Nephron (organoid): ENCODE data around the gene ID3.

Experiments
- H3K27ac Mint-ChIP-seq, 3 experiments: 2 replicates each; pipeline ENCODE4 v1.8.0; 2020; ENCODE audit warnings: mixed read lengths in 3 of 3, mild to moderate bottlenecking in 2 of 3, moderate library complexity in 1 of 3
- H3K27me3 Mint-ChIP-seq: 2 replicates; pipeline ENCODE4 v1.8.0; 2021; ENCODE audit warnings: low read depth, mild to moderate bottlenecking, moderate library complexity, mixed read lengths
- H3K36me3 Mint-ChIP-seq: 2 replicates; pipeline ENCODE4 v1.8.0; 2020; ENCODE audit warnings: low read depth, mixed read lengths
- H3K4me1 Mint-ChIP-seq: 2 replicates; pipeline ENCODE4 v1.8.0; 2020; ENCODE audit warnings: mixed read lengths
- H3K4me3 Mint-ChIP-seq, 3 experiments: 2 replicates each; pipeline ENCODE4 v1.8.0; 2020; ENCODE audit warnings: mild to moderate bottlenecking in 3 of 3, mixed read lengths in 3 of 3, moderate library complexity in 2 of 3
- H3K9me3 Mint-ChIP-seq: 2 replicates; pipeline ENCODE4 v1.8.0; 2020; ENCODE audit warnings: mixed read lengths
- CTCF ChIP-seq, 3 experiments: fragments of 200-600 bp; sonication (generic); IDR thresholded peaks; one replicate each; pipeline ENCODE4 v1.5.0; 2021; ENCODE audit warnings: antibody characterized with exemption in 3 of 3; ENCODE audit not compliant: unreplicated experiment in 3 of 3

The ID3 gene

DNA sequence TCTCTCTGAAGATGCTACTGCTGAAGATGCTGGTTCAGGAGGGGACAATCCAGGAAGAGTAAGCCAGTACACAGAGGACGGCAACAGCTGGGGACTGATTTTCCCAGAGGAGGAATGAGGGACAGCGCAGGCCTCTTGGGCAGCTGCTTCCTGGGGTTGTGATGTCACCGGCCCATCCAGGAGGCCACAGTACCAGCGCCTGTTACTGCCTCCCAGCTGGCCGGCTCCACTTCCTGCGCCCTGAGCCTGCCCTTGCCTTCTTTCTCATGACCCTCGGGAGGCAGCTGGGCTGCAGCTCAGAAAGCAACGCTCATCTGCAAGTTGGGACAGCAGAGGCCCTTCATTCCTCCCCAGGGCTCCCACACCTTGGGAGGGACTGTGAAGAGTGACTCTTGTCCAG, 21.9 kb upstream of the ID3 start:
- Mint-ChIP-seq H3K27ac (peak overlapping the region; percentile 69 to 95 (median 87)), H3K4me1 (peaks cover 40% of the 10 kb centered on the region), H3K4me3 (peak overlapping the region in 2 of 3 experiments; percentile 63 to 68), H3K9me3 (no peaks in the 10 kb centered on the region), H3K36me3 (no peaks in the 10 kb centered on the region), H3K27me3 (peaks cover 7% of the 10 kb centered on the region)
- TF ChIP-seq CTCF (IDR thresholded peaks at IDR 0.05; ENCODE audit: unreplicated experiment in 3 of 3): no peak

DNA sequence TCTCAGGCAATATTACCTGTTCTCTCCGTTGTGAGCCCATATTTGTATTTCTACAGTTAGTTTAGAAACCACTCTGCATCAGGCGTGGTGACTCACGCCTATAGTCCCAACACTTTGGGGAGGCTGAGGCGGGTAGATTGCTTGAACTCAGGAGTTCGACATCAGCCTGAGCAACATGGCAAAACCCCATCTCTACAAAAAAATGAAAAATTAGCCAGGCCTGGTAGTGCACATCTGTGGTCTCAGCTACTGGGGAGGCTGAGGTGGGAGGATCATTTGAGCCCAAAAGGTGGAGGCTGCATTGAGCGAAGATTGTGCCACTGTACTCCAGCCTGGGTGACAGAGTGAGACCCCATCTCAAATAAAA, 19.7 kb upstream of the ID3 start:
- Mint-ChIP-seq H3K36me3 (no peaks in the 10 kb centered on the region), H3K27me3 (peaks cover 7% of the 10 kb centered on the region), H3K4me1 (peaks cover 52% of the 10 kb centered on the region), H3K4me3 (no peak overlapping the region), H3K27ac (peak overlapping the region; percentile 62 to 98 (median 70)), H3K9me3 (no peaks in the 10 kb centered on the region)
- no peak for TF ChIP-seq CTCF (IDR thresholded peaks at IDR 0.05; ENCODE audit: unreplicated experiment in 3 of 3)

DNA sequence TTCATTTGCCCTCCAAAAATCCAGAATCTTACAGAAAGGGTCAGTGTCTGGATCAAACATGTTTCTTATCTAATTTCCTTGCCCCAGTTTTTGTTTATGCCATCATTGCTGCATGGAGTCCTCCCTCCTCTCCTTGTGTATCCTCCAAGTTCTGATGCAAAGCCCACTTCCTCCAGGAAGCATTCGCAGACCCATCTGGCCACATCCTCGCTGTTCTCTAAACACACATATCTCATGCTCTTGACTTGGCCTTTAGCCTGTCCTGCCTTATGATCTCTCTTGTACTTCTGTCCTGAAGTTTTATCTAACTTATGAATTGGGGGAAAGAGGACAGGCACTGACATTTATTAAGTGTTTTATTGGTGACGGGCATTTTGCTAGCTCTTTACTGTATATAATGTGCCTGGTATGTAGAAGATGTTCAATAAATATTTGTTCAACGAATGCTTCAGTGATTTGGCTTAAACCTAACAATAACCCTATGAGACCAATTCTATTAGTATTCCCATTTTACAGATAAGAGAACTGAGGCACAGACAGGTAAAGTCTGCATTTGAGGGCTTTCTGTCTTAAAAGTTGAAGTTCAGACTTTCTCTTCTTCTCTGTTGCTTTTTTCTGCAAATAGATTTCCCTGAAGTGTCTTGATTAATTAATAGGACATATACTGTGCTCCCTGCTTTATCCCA, 19.2 kb upstream of the ID3 start:
- Mint-ChIP-seq H3K27me3 (peaks cover 7% of the 10 kb centered on the region), H3K4me3 (no peak overlapping the region), H3K27ac (peak overlapping the region; percentile 62 to 98 (median 70)), H3K4me1 (peaks cover 52% of the 10 kb centered on the region), H3K36me3 (no peaks in the 10 kb centered on the region), H3K9me3 (no peaks in the 10 kb centered on the region)
- no peak for TF ChIP-seq CTCF (IDR thresholded peaks at IDR 0.05; ENCODE audit: unreplicated experiment in 3 of 3)

DNA sequence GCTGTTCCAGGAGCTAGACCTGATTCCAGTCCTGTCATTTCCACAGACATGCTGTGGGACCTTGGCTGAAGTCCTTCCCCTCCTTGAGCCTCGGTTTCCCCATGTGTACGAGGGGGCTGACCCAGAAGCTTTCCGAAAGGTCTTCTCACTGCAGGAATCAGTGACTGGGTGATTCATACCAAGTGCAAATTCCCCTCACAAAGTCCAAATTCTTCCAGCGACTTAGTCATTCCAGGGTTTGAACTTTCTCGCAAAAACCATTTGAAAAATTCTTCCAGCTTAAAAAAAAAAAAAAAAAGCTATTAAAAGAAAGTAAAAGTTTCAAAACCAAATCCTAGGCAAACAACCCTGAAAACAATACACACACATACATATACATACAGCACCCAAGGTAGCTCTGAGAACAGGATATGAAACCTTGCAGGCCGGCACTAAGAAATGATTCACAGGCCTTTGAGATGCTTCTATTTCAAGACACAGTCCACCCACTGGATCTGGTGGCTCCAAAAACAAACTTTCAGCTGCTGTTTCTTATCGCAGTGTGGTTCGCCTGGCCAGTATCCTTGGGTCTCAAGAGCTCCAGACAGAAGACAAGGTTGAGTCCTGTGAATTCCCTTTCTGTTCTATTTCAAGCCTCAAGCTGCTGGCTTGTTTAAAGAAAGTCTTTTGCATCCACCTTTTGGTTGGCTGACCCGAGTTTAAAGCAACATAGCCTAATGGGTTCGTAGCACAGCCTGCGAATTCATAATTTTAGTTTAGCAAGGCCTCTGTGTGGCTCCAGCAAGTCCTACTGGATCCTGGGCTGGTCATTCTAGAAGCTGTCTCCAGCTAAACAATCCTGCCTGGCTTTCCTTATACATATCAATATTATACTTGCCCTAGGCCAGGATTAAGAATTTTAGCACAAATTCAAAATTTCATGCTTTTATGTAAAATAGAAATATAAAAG, 18.0 kb upstream of the ID3 start:
- H3K27ac Mint-ChIP-seq: peak overlapping the region; percentile 62 to 98 (median 98)
- H3K4me1 Mint-ChIP-seq: peaks cover 62% of the 10 kb centered on the region
- H3K36me3 Mint-ChIP-seq: no peaks in the 10 kb centered on the region
- no peak for TF ChIP-seq CTCF (IDR thresholded peaks at IDR 0.05; ENCODE audit: unreplicated experiment in 3 of 3)
- no peaks in the 10 kb centered on the region for H3K9me3 Mint-ChIP-seq
- H3K27me3 Mint-ChIP-seq: peaks cover 11% of the 10 kb centered on the region
- peak overlapping the region in 2 of 3 experiments; percentile 24 to 67 for H3K4me3 Mint-ChIP-seq

- Mint-ChIP-seq H3K4me3 (peak overlapping the region in 2 of 3 experiments; percentile 24 to 67), H3K27me3 (peaks cover 11% of the 10 kb centered on the region), H3K9me3 (no peaks in the 10 kb centered on the region), H3K27ac (peak overlapping the region; percentile 62 to 98 (median 98)), H3K36me3 (no peaks in the 10 kb centered on the region), H3K4me1 (peaks cover 61% of the 10 kb centered on the region)
- no peak for TF ChIP-seq CTCF (IDR thresholded peaks at IDR 0.05; ENCODE audit: unreplicated experiment in 3 of 3)
Observed at GRCh38 chr1:23576338-23577055, 17.2 kb upstream of the ID3 start.
